Thyroid gland (tissue), 4 donors: ENCODE data around the gene DEFB131B.

Source experiments
- CTCF ChIP-seq, 6 experiments: fragments of 200-600 bp in 3 of 6; fragments of 450-650 bp in 3 of 6; sonication (generic) in 3 of 6; IDR thresholded peaks; one replicate each; pipeline ENCODE4 v1.5.1; 2016 to 2019; ENCODE audit warnings: antibody characterized with exemption in 6 of 6, mild to moderate bottlenecking in 2 of 6, inconsistent platforms in 1 of 6, moderate library complexity in 1 of 6
- POLR2A ChIP-seq, 2 donors: fragments of 450-650 bp; IDR thresholded peaks; one replicate each; pipeline ENCODE4 v1.6.1; 2017; ENCODE audit warnings: antibody characterized with exemption in 2 of 2, mild to moderate bottlenecking in 2 of 2, moderate library complexity in 1 of 2

GRCh38 chr11:71931245-71931602 is 53.0 kb downstream of the DEFB131B start:
- TF ChIP-seq CTCF (IDR thresholded peaks at IDR 0.05) (no peak), POLR2A (IDR thresholded peaks at IDR 0.05) (no peak)
